HG03460 (cell line): Measurements from ENCODE around the gene ZC3H8.

ENCODE experiments used
- ATAC-seq: cut with Tn5 transposase; IDR thresholded peaks from one replicate; pipeline ENCODE4 v1.9.1; 2021; ENCODE audit not compliant: unreplicated experiment

Gene ZC3H8

GRCh38 chr2:112166806-112167499 lies 87.9 kb downstream of the ZC3H8 start:
- no peak for ATAC-seq

GRCh38 chr2:112165296-112165695 lies 89.5 kb downstream of the ZC3H8 start:
- no peak for ATAC-seq

GRCh38 chr2:112164876-112165275 lies 90.0 kb downstream of the ZC3H8 start:
- no peak for ATAC-seq

- ATAC-seq: no peak
These were observed 91.3 kb downstream of the ZC3H8 start for GRCh38 chr2:112163541-112163981.

GRCh38 chr2:112162956-112163355 lies 91.9 kb downstream of the ZC3H8 start:
- no peak for ATAC-seq

GRCh38 chr2:112162341-112162740 lies 92.5 kb downstream of the ZC3H8 start:
- ATAC-seq: no peak
